Testis (tissue), 2 donors: ENCODE measurements around the gene TTC22.

Source experiments
- CTCF ChIP-seq, 3 experiments: fragments of 450-650 bp in 2 of 3; fragments of 200-600 bp in 1 of 3; sonication (generic) in 1 of 3; IDR thresholded peaks; one replicate each; pipeline ENCODE4 v1.5.1; 2016 to 2019; ENCODE audit warnings: antibody characterized with exemption in 3 of 3, mild to moderate bottlenecking in 2 of 3, moderate library complexity in 1 of 3
- POLR2A ChIP-seq: fragments of 450-650 bp; IDR thresholded peaks from one replicate; pipeline ENCODE4 v1.6.1; 2017; ENCODE audit warnings: antibody characterized with exemption, mild to moderate bottlenecking, moderate library complexity

- TF ChIP-seq CTCF (IDR thresholded peaks at IDR 0.05) (no peak), POLR2A (no peak)
Observed at GRCh38 chr1:54815086-54815876, 14.2 kb upstream of the TTC22 start.
